Prostate gland (tissue), 2 donors: ENCODE measurements around the gene KLHL29. TPM values are rescaled to one million over a fixed set of nuclear protein-coding genes. Genes with fewer than 3 reads are reported as not detected.

Experiments
- DNase-seq: peaks from one replicate; pipeline ENCODE4 v3.0.0-alpha.2; 2019; ENCODE audit warnings: low spot score
- H3K27ac ChIP-seq, 2 donors: fragments of 200-600 bp; sonication (generic); 2 replicates each; pipeline ENCODE4 v1.5.1; 2017 to 2019
- H3K27me3 ChIP-seq: fragments of 200-600 bp; sonication (generic); replicated peaks from 2 replicates; pipeline ENCODE4 v1.5.1; 2019; ENCODE audit not compliant: insufficient read depth
- H3K36me3 ChIP-seq, 2 donors: fragments of 200-600 bp; sonication (generic); 1 replicate in 1 of 2; 2 replicates in 1 of 2; pipeline versions ENCODE4 v1.5.1 to v1.8.1; 2017 to 2019
- H3K4me1 ChIP-seq: fragments of 200-600 bp; sonication (generic); replicated peaks from 2 replicates; pipeline ENCODE4 v1.5.1; 2019
- H3K4me3 ChIP-seq, 2 donors: fragments of 200-600 bp; sonication (generic); 2 replicates each; pipeline ENCODE4 v1.5.1; 2017 to 2019
- H3K9me3 ChIP-seq: fragments of 200-600 bp; sonication (generic); 2 replicates; pipeline ENCODE4 v1.5.1; 2017
- CTCF ChIP-seq, 4 experiments: fragments of 200-600 bp in 2 of 4; fragments of 450-650 bp in 2 of 4; sonication (generic) in 2 of 4; IDR thresholded peaks; 1 replicate in 3 of 4; 2 replicates in 1 of 4; pipeline ENCODE4 v1.5.1; 2016 to 2019; ENCODE audit warnings: antibody characterized with exemption in 4 of 4, mild to moderate bottlenecking in 2 of 4, moderate library complexity in 2 of 4
- POLR2A ChIP-seq: fragments of 450-650 bp; IDR thresholded peaks from one replicate; pipeline ENCODE4 v1.6.1; 2016; ENCODE audit warnings: antibody characterized with exemption, mild to moderate bottlenecking
- POLR2AphosphoS5 ChIP-seq: sonication (generic); formaldehyde crosslinking; IDR thresholded peaks from one replicate; pipeline ENCODE4 v1.6.1; 2017; ENCODE audit warnings: antibody characterized with exemption
- WGBS: methylation state at CpG from one replicate; pipeline ENCODE4 v1.1.5; 2018; 5-methylcytosine and 5-hydroxymethylcytosine counted together
- intact Hi-C: fragments of 100-400 bp; cut with DNase I; formaldehyde crosslinking; loops from one replicate; pipeline ENCODE4 v1.14.2; 2022
- total RNA-seq, 2 donors: library from RNA; depleted of rRNA; stranded (reverse); fragments of >200 nt; gene quantifications; one replicate each; pipeline ENCODE4 v1.1.0, GENCODE V29; 2016

The KLHL29 gene
- total RNA-seq, 2 donors from 2014 or later, result 23.3 to 24.8 TPM

GRCh38 chr2:23412556-23413155 is 27.7 kb downstream of the KLHL29 start:
- TF ChIP-seq POLR2A (no peak), CTCF (IDR thresholded peaks at IDR 0.05) (no peak), POLR2AphosphoS5 (no peak)
- Histone ChIP-seq H3K27me3 (no peaks in the 10 kb centered on the region), H3K27ac (no peak overlapping the region), H3K9me3 (no peaks in the 10 kb centered on the region), H3K36me3 (no peaks in the 10 kb centered on the region), H3K4me3 (no peak overlapping the region), H3K4me1 (no peaks in the 10 kb centered on the region)
- DNase-seq, result no peak
- intact Hi-C loops, result no loop called here
- 90% methylated on average over 11 of the region's 11 CpGs for WGBS

- no peak overlapping the region for H3K4me3 ChIP-seq
- WGBS, result 89% methylated on average over 8 of the region's 8 CpGs
- no peaks in the 10 kb centered on the region for H3K9me3 ChIP-seq
- no peak overlapping the region for H3K27ac ChIP-seq
- TF ChIP-seq CTCF (IDR thresholded peaks at IDR 0.05) (no peak), POLR2A (no peak), POLR2AphosphoS5 (no peak)
- no peak for DNase-seq
- no peaks in the 10 kb centered on the region for H3K36me3 ChIP-seq
- intact Hi-C loops, result no loop called here
- no peaks in the 10 kb centered on the region for H3K4me1 ChIP-seq
- H3K27me3 ChIP-seq, result no peaks in the 10 kb centered on the region
Observed at GRCh38 chr2:23413641-23414040, 28.7 kb downstream of the KLHL29 start.

GRCh38 chr2:23414106-23414505 is 29.1 kb downstream of the KLHL29 start:
- no peak for TF ChIP-seq CTCF (IDR thresholded peaks at IDR 0.05)
- TF ChIP-seq POLR2AphosphoS5, result no peak
- no peak for TF ChIP-seq POLR2A
- H3K27ac ChIP-seq, result no peak overlapping the region
- DNase-seq, result no peak
- H3K4me1 ChIP-seq, result no peaks in the 10 kb centered on the region
- intact Hi-C loops, result no loop called here
- H3K4me3 ChIP-seq, result no peak overlapping the region
- no peaks in the 10 kb centered on the region for H3K36me3 ChIP-seq
- WGBS, result 92% methylated on average over 8 of the region's 8 CpGs
- H3K27me3 ChIP-seq, result no peaks in the 10 kb centered on the region
- H3K9me3 ChIP-seq, result no peaks in the 10 kb centered on the region

- H3K9me3 ChIP-seq, result no peaks in the 10 kb centered on the region
- TF ChIP-seq CTCF (IDR thresholded peaks at IDR 0.05) (no peak), POLR2A (no peak), POLR2AphosphoS5 (no peak)
- H3K27me3 ChIP-seq, result no peaks in the 10 kb centered on the region
- no peaks in the 10 kb centered on the region for H3K4me1 ChIP-seq
- no peak overlapping the region for H3K27ac ChIP-seq
- H3K4me3 ChIP-seq, result no peak overlapping the region
- H3K36me3 ChIP-seq, result no peaks in the 10 kb centered on the region
- no peak for DNase-seq
- WGBS, result 98% methylated on average over 4 of the region's 4 CpGs
- intact Hi-C loops, result no loop called here
Observed at GRCh38 chr2:23414871-23415270, 29.9 kb downstream of the KLHL29 start.

GRCh38 chr2:23417310-23417709 is 32.3 kb downstream of the KLHL29 start:
- no peaks in the 10 kb centered on the region for H3K9me3 ChIP-seq
- TF ChIP-seq CTCF (IDR thresholded peaks at IDR 0.05) (no peak), POLR2A (no peak), POLR2AphosphoS5 (no peak)
- H3K27ac ChIP-seq, result no peak overlapping the region
- no peaks in the 10 kb centered on the region for H3K4me1 ChIP-seq
- 96% methylated on average over 12 of the region's 12 CpGs for WGBS
- no peak overlapping the region for H3K4me3 ChIP-seq
- no peak for DNase-seq
- no peaks in the 10 kb centered on the region for H3K36me3 ChIP-seq
- H3K27me3 ChIP-seq, result no peaks in the 10 kb centered on the region
- intact Hi-C loops, result no loop called here
